Heart left ventricle (tissue), 16 donors: ENCODE measurements around the gene HSPD1. TPM values are rescaled to one million over a fixed set of nuclear protein-coding genes. Genes with fewer than 3 reads are reported as not detected.

Experiments used
- ATAC-seq, 4 donors: fragments of 200-7000 bp; cut with Tn5 transposase; one replicate each; pipeline ENCODE4 v1.9.1; 2020 to 2022; ENCODE audit warnings: moderate library complexity in 4 of 4, mild to moderate bottlenecking in 3 of 4, moderate number of reproducible peaks in 1 of 4
- DNase-seq, 5 donors: peaks; one replicate each; pipeline ENCODE4 v3.0.0-alpha.2; 2020
- H3K27ac ChIP-seq, 12 donors: fragments of 200-600 bp; sonication (generic) in 4 of 12; one replicate each; pipeline versions ENCODE4 v1.5.0 to v1.8.0; 2016 to 2022; ENCODE audit warnings: mild to moderate bottlenecking in 2 of 12
- H3K27me3 ChIP-seq, 9 donors: fragments of 200-600 bp; sonication (generic) in 2 of 9; one replicate each; pipeline versions ENCODE4 v1.5.1 to v1.8.0; 2016 to 2022; ENCODE audit warnings: mild to moderate bottlenecking in 3 of 9
- H3K36me3 ChIP-seq, 9 donors: fragments of 200-600 bp; sonication (generic) in 2 of 9; one replicate each; pipeline versions ENCODE4 v1.5.0 to v1.8.0; 2018 to 2022; ENCODE audit warnings: mild to moderate bottlenecking in 2 of 9
- H3K4me1 ChIP-seq, 12 donors: fragments of 200-600 bp; sonication (generic) in 4 of 12; one replicate each; pipeline versions ENCODE4 v1.5.0 to v1.8.0; 2016 to 2022; ENCODE audit warnings: mild to moderate bottlenecking in 3 of 12
- H3K4me3 ChIP-seq, 12 donors: fragments of 200-600 bp; sonication (generic) in 4 of 12; one replicate each; pipeline versions ENCODE4 v1.5.0 to v1.8.0; 2017 to 2022; ENCODE audit warnings: mild to moderate bottlenecking in 9 of 12, moderate library complexity in 4 of 12
- H3K9me3 ChIP-seq, 12 donors: fragments of 200-600 bp; sonication (generic) in 4 of 12; one replicate each; pipeline versions ENCODE4 v1.5.0 to v1.8.0; 2016 to 2022; ENCODE audit warnings: mild to moderate bottlenecking in 1 of 12
- POLR2A ChIP-seq, 2 donors: fragments of 450-650 bp; IDR thresholded peaks; one replicate each; pipeline ENCODE4 v1.6.1; 2017; ENCODE audit warnings: antibody characterized with exemption in 2 of 2, mild to moderate bottlenecking in 2 of 2, moderate library complexity in 2 of 2
- WGBS, 4 donors: extraction: QIAGEN DNeasy Blood & Tissue Kit in 2 of 4; methylation state at CpG; one replicate each; pipeline versions ENCODE4 v1.1.5 to v1.1.7; 2013 to 2018; 5-methylcytosine and 5-hydroxymethylcytosine counted together
- intact Hi-C, 10 donors: fragments of 100-400 bp; cut with DNase I; formaldehyde crosslinking; loops; one replicate each; pipeline versions ENCODE4 v1.11.1 to v1.14.2; 2022
- polyA plus RNA-seq, 2 donors: library from polyadenylated mRNA; stranded (reverse); fragments of 200-250 nt; gene quantifications; one replicate each; pipeline ENCODE4 v1.2.3, GENCODE V29; 2013
- total RNA-seq, 9 donors: library from RNA; depleted of rRNA in 2 of 9; stranded (reverse); fragments of >200 nt in 2 of 9; fragmentation: NEBNext Ultra II Directional in 3 of 9; extraction: Animal tissue kit (Norgen Biotek cat#: 25700) in 3 of 9; gene quantifications; one replicate each; pipeline versions ENCODE4 v1.1.0 to v1.2.4, GENCODE V29; 2016 to 2023
- TF ChIP-seq, protein P1 (sequence below), 12 donors: fragments of 200-600 bp; sonication (generic) in 4 of 12; IDR thresholded peaks; one replicate each; pipeline versions ENCODE4 v1.5.0 to v1.8.0; 2018 to 2022; ENCODE audit warnings: antibody characterized with exemption in 12 of 12, mild to moderate bottlenecking in 5 of 12
- donor health status: ischemic (EF 13 %, LVEDD 7.1; RV severe dilation, severe dysfunction).
- donor health status: healthy with polysubstance abuse.
- donor health status: DM: no; HTN: yes; CAD: no.
- donor health status: DM: no; HTN: no; CAD: no.
- donor health status: ischemic (EF 25% LVEDD 6.9; RV normal size, moderate dysfunction).
- donor health status: ischemic (EF 25% LVEDD 5.7; RV mildly dilated, moderate dysfunction).
- donor health status: healthy.
- donor health status: DM: yes; HTN: yes; CAD: no.
- donor health status: ischemic (EF 35%, LVEDD 5.7; RV mildly dilated, moderate dysfunction).
- donor health status: nonischemic (EF 11% LVEDD 7.7; RV severe dilation, severe dysfunction).
- donor health status: DM: yes; HTN: yes; CAD: no.
- donor health status: PGD.
- donor health status: ischemic (EF 29% LVEDD 5.4; RV normal size, mild dysfunction).
- donor health status: nonischemic (EF 23%, LVEDD 6.1; RV moderate dilation, normal function).

Gene HSPD1
- total and polyA plus RNA-seq, 11 donors, result 86.7 to 246 (median 121) TPM

DNA sequence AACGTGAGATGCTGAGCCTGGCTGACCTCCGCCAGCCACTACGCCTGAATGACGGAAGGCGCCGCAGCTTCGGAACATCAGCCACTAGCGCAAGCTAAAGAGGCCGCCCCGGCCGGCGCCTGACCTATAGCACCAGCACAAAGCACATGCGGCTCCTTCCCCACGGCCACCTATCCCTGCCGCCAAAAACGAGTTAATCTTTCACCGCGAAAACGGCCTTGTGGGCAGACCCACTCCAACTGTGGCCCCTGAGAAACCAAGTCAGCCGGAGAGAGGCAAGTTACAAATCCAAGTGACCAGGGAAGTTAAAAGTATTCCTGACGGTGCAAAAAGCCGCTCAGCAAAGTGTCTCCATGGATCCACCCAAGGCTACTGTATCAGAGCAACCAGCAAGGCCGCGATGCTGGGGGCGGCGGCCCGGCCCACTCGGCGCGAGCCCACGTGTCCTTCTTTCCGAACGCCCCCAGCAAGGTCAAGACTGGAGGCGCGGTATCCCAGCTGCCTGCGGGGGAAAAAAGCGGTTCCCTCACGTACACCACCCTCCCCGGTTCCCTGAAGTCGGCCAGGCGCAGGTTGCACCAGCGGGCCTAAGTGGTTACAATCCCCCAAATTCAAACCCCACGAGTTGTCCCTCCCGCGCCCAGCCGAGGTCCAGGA lies 575 bp downstream of the HSPD1 start:
- intact Hi-C loops, result loop anchor here in 5 of 10 donors (1.0 to 10.0 kb wide), 6 partner anchors 46 to 276 kb away; partner anchors contain the start of genes COQ10B (in 2 of the 5) and MARS2 (in 1 of the 5)
- Histone ChIP-seq H3K9me3 (no peaks in the 10 kb centered on the region), H3K4me1 (peaks cover 8 to 61% (median 36%) of the 10 kb centered on the region in 12 donors), H3K27me3 (no peaks in the 10 kb centered on the region), H3K4me3 (peak overlapping the region; percentile 40 to 96 (median 81)), H3K36me3 (peaks cover 0 to 68% (median 60%) of the 10 kb centered on the region in 9 donors), H3K27ac (peak overlapping the region; percentile 70 to 99 (median 96))
- TF ChIP-seq POLR2A (IDR thresholded peaks at IDR 0.05), result no peak
- TF ChIP-seq, protein P1, sequence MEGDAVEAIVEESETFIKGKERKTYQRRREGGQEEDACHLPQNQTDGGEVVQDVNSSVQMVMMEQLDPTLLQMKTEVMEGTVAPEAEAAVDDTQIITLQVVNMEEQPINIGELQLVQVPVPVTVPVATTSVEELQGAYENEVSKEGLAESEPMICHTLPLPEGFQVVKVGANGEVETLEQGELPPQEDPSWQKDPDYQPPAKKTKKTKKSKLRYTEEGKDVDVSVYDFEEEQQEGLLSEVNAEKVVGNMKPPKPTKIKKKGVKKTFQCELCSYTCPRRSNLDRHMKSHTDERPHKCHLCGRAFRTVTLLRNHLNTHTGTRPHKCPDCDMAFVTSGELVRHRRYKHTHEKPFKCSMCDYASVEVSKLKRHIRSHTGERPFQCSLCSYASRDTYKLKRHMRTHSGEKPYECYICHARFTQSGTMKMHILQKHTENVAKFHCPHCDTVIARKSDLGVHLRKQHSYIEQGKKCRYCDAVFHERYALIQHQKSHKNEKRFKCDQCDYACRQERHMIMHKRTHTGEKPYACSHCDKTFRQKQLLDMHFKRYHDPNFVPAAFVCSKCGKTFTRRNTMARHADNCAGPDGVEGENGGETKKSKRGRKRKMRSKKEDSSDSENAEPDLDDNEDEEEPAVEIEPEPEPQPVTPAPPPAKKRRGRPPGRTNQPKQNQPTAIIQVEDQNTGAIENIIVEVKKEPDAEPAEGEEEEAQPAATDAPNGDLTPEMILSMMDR (IDR thresholded peaks at IDR 0.05), result no peak
- DNase-seq (peak; percentile 48 to 77 (median 71)), ATAC-seq (peak in 3 of 4 donors; percentile 8 to 41 (median 22))
- 0 to 1% (median 0%) methylated on average over 35 to 46 of the region's 46 CpGs for WGBS, 4 donors

DNA sequence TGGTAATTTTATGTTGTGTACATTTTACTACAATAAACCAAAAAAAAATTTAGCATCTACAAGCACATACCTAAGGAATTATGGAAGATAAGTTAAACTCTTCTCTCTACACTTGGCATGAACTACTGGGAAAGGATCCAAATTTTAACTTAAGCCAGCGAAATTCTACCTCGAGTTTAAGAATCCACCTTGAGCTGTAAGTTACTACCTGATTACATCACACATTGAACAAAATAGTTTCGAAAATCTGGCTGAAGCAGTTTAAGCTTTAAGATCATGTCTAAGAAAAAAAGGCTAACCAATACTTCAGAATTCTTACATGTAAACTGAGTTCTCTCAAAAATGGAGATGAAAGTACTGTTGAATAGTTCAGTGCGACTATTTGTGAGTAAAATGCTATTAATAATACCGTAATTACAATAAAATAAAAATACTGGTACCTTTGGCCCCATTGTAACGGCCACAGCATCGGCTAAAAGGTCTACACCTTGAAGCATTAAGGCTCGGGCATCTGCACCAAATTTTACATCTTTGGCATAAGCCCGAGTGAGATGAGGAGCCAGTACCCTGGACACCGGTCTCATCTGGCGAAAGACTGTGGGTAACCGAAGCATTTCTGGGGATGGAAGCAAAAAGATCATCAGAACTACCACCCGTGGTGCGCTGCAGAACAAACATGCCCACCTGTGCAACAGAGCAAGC lies 1.3 kb downstream of the HSPD1 start:
- no peak for TF ChIP-seq POLR2A (IDR thresholded peaks at IDR 0.05)
- TF ChIP-seq, protein P1 (IDR thresholded peaks at IDR 0.05), result no peak
- 10 to 17% (median 13%) methylated on average over 14 of the region's 14 CpGs for WGBS, 4 donors
- DNase-seq (no peak), ATAC-seq (no peak)
- peak overlapping the region; percentile 40 to 96 (median 81) for H3K4me3 ChIP-seq
- no peaks in the 10 kb centered on the region for H3K9me3 ChIP-seq
- peak overlapping the region in 11 of 12 donors; percentile 79 to 99 (median 96) for H3K27ac ChIP-seq
- H3K36me3 ChIP-seq, result peaks cover 0 to 68% (median 60%) of the 10 kb centered on the region in 9 donors
- intact Hi-C loops, result loop anchor here in 4 of 10 donors (2.0 to 10.0 kb wide), 5 partner anchors 46 to 276 kb away; partner anchors contain the start of genes COQ10B (in 1 of the 4) and MARS2 (in 1 of the 4)
- peaks cover 8 to 61% (median 36%) of the 10 kb centered on the region in 12 donors for H3K4me1 ChIP-seq
- H3K27me3 ChIP-seq, result no peaks in the 10 kb centered on the region

DNA sequence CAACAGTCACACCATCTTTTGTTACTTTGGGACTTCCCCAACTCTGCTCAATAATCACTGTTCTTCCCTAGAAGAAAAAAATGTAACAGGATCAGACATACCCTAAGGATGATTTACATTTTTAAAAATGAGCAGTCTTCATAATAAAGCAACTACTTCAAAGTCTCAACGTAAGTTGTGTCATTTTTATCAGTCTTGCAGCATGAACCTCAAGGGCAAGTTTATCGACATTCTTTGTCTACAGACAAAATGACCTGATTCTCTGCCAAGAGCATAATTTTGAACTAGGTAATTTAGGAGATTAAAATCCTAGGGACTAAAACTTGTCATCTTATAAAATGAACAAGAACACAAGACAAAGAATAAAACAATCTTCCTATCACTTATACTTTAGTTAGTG lies 2.3 kb downstream of the HSPD1 start:
- TF ChIP-seq POLR2A (IDR thresholded peaks at IDR 0.05), result no peak
- TF ChIP-seq, protein P1 (IDR thresholded peaks at IDR 0.05), result no peak
- ATAC-seq (no peak), DNase-seq (no peak)
- H3K27ac ChIP-seq, result no peak overlapping the region
- peak overlapping the region in 2 of 12 donors; percentile 94 to 96 for H3K4me3 ChIP-seq
- intact Hi-C loops, result loop anchor here in 3 of 10 donors (5.0 to 10.0 kb wide), 4 partner anchors 45 to 277 kb away; partner anchors contain the start of gene COQ10B (in 1 of the 3)
- 18 to 27% (median 22%) methylated on average over 2 of the region's 2 CpGs for whole genome bisulfite sequencing, 4 donors
- H3K27me3 ChIP-seq, result no peaks in the 10 kb centered on the region
- H3K4me1 ChIP-seq, result peaks cover 8 to 51% (median 34%) of the 10 kb centered on the region in 12 donors
- peaks cover 0 to 68% (median 63%) of the 10 kb centered on the region in 9 donors for H3K36me3 ChIP-seq
- no peaks in the 10 kb centered on the region for H3K9me3 ChIP-seq

DNA sequence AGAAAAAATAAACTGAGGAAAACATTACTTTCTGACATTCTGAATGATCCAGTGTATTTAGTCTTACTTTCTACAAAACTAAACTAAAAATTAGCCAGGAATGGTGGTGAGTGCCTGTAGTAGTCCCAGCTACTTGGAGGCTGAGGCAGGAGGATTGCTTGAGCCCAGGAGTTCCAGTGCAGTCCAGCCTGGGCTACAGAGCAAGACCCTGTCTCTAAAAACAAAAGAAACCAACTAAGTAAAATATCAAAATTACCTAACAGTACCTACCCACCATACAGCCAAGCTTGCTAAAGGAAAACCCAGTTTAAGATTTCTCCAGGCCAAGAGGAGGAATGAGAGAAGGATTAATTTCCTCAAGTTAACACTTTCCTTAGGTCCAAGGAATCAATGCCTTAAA lies 2.9 kb downstream of the HSPD1 start:
- no peak overlapping the region for H3K4me3 ChIP-seq
- H3K4me1 ChIP-seq, result peaks cover 3 to 44% (median 28%) of the 10 kb centered on the region in 12 donors
- intact Hi-C loops, result loop anchor here in 3 of 10 donors (5.0 to 10.0 kb wide), 4 partner anchors 44 to 278 kb away; partner anchors contain the start of gene COQ10B (in 1 of the 3)
- peaks cover 0 to 68% (median 65%) of the 10 kb centered on the region in 9 donors for H3K36me3 ChIP-seq
- DNase-seq (no peak), ATAC-seq (no peak)
- H3K27me3 ChIP-seq, result no peaks in the 10 kb centered on the region
- no peak overlapping the region for H3K27ac ChIP-seq
- TF ChIP-seq, protein P1 (IDR thresholded peaks at IDR 0.05), result no peak
- no peak for TF ChIP-seq POLR2A (IDR thresholded peaks at IDR 0.05)
- H3K9me3 ChIP-seq, result no peaks in the 10 kb centered on the region
